UCSD-AML1 (cell line): ENCODE data around the gene PAM.
A peak's percentile ranks its signal among the peaks of the same experiment; 100 is the strongest.

ENCODE experiments used
- DNase-seq: peaks from one replicate; lab custom pipeline; 2025; ENCODE audit not compliant: unreplicated experiment; lab: John Stamatoyannopoulos, UW

Gene PAM

DNA sequence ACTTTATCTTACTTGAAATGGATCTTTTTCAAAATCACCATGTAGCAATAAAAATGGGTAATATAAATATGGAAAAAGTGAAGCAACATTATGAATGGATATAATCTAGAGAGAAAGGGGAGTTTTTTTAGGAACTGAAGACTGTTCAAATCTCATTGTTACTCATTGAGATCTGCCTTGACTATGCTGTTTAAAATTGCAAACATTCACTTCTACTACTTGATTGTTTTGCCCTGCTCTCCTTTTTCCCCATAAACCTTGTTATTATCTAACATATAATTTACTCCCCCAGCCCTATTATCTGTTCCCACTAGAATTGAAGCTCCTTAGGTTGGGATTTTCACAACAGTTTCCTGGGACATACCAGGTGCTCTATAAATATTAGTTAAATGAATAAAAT is 22.0 kb downstream of the PAM start:
- DNase-seq, result no peak

DNA sequence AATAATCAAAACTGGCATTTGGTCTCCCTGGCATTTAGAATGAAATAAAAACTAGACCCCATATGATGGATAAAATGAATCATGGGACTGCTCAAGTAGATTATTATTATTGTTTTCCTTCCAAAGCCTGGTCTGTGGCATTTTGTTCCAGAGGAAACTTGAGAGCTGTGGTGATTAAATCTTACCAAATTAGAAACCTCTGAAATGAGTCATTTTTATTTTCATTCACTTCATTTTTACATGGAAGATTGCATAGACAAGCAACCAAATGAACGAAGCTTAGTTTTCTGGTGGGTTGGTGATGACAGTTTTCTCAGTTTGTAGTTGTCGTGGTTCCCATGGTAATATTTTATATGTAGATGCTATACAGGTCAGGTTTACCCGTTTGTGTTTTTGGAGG is 23.4 kb downstream of the PAM start:
- DNase-seq, result no peak

DNA sequence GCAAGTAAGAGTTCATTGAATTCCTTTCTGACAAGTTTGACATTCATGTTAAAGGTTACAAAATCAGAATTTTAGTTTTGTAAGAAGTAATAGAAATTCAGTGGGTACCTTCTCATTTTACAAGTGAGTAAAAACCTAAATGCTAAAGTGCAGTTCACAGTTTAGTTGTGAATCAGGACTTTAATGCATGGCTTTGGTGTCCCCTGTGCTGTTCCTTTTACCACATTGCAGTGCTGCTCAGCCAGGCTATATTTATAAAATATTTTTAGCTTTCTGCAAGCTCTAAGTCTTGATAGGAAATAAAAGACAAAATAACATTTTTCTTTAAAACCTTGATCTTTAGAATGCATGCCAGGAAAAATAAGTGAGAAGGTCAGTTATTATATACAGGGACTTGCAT is 26.3 kb downstream of the PAM start:
- no peak for DNase-seq

DNA sequence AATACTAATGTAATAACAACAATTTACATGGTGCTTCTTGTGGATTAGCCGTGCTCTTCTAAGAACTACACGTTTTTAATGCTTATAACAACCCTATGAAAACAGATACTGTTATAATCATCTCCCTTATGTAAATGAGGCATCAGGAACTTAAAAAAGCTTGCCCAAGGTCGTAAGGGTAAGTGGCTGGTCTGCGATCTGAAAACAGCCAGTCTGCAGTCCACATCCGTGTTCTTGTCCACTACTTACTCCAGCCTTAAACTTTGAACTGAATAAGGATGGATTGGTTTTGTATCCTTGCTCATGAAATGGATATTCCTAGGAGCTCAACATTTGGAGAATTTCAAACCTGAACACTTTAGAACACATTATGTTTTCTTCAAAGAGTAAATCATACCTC is 26.7 kb downstream of the PAM start:
- DNase-seq, result no peak

DNA sequence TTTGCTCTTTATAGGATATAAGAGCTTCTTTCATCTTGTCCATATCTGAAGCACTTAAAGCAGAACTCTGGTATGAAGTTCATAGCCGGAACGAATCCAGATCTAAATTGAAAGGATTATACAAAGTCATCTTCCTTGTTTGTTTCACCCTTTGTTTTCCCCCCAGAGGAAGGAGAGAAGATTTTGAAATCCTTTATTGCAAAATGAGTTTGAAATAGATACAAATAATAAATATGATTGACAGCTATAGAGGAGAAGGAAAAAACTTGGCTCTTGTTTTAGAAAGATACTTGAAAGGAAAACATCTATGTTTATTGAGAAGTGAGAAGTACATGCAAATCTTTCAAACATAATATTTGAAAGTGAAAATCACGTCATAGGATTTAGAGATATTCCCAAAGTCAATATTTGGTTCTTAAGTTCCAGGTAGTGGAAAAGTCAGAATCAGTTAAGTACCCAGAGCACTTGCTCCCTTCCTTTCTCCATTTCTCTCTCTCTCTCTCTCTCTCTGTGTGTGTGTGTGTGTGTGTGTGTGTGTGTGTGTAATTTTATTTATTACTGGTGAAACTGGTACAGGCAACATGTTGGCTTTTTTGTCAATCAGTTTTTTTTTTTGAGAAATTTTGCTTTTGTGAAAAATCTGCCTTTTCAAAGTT is 27.2 kb downstream of the PAM start:
- DNase-seq, result no peak

DNA sequence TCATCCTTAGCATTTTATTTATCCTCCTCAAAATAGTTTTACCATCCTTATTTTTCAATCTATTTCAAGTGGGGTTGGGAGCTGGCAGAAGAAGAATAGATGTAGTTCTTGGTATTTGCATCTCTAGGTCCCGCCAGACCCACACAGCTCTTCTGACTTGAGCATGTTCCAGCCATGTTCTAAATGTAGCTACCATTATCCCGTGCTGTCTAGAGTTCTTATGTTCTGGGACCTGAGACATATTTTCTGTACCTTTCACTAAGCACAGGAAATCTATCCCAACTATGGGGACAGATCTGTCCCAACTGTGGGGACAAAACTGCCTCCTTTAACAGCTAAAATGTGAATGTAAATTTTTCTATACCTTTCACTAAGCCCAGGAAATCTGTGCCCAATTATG is 32.0 kb downstream of the PAM start:
- no peak for DNase-seq

DNA sequence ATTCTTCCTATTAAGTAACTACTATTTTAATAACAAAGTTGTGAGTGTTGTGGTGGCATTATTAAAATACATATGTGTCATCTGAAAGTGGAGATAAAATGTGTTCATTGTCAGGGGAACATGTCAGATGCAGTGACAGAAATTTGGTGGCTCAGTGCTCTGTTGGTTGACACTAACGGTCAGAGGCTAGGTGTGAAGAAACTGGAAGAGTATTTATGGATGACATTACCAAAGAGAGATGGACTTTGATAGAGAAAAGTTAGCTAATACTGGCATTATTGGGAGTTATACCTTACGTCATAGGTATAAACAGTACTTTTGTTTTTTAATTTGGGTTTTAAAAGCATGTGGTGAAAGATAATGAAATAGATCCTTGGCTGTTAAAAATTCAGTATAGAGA is 33.7 kb downstream of the PAM start:
- no peak for DNase-seq

DNA sequence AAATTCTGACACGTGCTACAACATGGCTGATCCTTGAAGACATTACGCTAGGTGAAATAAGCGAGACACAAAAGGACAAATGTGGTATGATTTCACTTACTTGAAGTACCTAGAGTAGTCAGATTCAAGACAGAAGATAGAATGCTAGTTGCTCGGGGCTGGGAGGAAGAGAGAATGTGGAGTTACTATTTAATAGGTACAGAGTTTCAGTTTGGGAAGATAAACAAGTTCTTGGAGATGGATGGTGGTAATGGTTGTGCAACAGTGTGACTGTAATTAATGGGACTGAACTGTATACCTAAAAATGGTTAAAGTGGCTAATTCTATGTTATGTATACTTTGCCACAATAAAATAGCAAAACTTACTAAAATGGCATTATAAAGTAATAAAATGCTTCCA is 34.4 kb downstream of the PAM start:
- no peak for DNase-seq

DNA sequence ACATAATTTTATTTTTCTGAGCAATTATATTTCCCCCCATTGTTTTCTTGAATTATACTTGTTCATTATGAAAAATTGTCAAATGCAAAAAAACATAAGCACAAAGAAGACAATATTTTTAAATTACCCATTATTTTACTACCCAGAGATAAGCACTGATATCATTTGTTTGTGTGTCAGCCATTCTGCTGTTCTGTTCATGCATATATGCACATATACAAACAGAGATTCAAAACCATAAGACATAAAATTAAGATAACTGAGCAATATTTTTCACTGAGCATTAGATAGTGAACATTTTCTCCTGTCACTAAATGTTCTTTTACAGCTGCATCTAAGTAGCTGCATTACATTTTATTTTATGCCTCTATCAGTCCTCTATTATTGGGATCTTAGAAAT is 35.6 kb downstream of the PAM start:
- DNase-seq, result no peak

DNA sequence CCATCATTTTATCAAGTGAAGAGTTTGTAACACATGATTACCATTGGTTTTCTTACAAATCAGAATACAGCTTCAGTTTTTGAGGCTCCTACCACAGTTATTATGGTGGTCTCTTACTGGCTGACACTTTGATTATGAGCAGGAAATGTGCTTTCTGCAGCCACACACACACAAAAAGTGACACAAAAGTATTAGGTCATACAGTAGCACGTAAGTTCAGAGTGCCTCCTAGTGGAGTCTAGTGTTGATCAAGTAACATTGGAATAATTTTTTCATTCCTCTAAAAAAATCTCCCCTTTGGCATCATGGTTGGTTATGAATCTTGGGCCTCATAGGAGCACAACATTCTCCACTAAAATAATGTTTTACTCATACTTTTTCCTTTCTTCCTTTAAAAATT is 37.6 kb downstream of the PAM start:
- DNase-seq, result no peak

DNA sequence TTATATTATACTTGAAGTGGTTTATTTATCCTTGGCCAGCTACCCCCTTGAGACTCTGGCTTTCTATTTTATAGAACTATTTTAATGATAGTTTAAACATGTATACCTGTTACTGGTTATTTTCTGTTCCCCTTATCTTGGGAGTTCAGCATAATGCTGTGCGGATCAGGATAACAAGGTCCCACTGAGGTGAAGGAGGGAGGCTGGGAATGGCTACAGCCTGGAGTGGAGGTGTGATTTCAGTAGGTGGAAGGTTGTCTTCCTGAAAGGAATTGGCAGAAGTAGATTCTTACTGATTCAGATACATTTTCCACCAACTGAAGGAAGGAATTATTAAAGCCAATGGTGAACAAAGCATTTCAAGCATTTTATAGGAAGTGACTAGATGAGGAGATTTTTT is 38.9 kb downstream of the PAM start:
- DNase-seq, result no peak

DNA sequence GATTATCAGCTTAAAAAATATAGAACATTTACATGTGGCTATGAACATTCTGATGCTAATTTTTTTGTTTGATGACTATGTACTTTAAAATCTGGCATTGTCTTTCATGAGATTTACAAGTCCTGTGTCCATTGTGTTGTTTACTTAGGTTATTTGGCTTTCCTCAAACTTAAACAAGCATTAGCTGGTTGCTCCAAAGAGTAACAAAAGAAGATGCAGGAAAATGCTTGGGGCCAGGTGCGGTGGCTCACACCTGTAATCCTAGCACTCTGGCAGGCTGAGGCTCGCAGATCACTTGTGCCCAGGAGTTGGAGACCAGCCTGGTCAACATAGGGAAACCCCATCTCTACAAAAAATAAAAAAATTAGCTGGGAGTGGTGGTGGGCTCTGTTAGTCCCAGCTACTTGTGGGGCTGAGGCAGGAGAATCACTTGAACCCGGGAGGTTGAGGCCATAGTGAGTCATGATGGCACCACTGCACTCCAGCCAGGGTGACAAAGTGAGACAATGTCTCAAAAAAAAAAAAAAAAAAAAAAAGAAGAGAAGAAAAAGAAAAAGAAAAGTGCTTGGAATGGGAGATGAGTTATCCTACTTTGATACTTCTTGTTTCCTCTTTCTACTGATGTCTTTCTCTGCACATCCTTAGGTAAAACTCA is 39.7 kb downstream of the PAM start:
- no peak for DNase-seq

DNA sequence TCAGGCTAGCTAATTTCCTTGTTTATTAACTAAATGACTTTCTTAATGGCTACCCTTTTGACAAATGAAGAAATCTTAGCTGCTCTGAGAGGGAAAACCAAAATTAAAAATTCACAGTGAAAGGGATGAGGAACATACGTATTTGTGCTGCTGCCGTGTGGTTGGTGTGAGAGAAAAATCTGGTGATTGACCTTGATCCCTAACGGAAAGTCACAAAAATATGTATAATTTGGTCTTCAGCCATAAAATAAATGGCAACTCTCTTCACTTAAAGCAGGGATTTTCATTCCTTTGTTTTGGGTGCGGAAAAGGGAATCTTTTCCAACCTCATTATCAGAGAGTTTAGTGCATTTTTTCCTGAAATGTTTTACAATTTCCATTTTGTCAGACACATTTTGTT is 40.4 kb downstream of the PAM start:
- DNase-seq, result no peak

DNA sequence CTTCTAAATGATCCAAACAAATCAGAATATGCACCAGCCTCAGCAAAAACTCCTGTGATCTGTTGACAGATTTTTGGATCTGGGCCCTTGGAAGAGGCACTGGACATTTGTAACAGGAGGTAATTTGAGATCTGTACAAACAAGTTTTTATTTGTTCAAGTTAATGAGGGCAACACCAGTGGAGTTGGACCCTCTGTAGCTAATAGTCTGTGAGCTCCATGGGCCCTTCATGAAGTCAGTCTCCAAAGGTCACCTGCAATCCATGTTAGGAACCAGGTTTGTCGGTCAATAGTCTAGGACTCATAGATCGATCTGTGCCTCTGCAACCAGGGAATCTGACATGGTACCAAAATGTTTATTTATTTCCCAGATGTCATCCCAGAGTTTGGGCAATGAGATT is 40.9 kb downstream of the PAM start:
- DNase-seq, result no peak

DNA sequence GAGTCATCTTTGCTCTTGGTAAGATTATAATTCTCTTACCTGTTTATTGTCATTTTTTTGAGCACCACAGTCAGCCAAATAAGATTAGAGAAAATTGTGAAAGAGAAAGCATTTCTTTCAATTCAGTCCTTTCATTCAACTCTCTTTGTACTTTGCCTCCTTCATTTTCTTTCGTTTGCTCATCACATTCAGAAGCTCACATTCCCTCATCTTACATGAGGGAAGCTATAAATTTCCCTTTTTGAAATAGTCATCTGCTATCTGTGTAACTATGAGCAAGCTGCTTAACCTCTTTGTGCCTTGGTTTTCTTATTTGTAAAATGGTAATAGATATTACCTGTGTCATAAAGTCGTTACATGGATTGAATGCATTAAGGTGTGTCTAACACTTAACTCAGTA is 41.4 kb downstream of the PAM start:
- no peak for DNase-seq

DNA sequence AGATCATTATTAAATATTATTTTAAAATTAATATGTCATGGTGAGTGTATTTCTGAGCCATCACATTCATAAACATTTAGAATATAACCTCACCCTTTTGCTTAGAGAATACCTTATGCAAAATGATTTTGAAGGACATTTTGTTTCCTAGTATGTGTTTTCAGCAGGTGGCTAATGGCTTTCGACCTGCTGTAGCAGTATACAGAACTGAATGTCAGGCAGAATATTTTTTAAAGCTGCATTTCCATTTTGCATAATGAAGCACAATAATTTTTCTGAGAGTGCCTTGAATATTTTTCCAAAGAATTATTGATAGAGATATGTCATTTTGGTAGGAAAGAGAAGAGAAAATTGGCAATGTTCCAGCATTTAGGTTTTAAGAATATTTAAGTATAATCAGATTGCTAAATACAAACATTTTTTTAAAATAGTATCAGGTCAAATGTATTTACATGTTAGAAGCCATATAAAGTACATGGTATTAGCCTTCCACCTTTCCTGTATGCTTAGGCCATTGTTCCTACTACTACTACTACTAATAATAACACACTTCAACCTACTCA is 42.3 kb downstream of the PAM start:
- DNase-seq, result no peak

DNA sequence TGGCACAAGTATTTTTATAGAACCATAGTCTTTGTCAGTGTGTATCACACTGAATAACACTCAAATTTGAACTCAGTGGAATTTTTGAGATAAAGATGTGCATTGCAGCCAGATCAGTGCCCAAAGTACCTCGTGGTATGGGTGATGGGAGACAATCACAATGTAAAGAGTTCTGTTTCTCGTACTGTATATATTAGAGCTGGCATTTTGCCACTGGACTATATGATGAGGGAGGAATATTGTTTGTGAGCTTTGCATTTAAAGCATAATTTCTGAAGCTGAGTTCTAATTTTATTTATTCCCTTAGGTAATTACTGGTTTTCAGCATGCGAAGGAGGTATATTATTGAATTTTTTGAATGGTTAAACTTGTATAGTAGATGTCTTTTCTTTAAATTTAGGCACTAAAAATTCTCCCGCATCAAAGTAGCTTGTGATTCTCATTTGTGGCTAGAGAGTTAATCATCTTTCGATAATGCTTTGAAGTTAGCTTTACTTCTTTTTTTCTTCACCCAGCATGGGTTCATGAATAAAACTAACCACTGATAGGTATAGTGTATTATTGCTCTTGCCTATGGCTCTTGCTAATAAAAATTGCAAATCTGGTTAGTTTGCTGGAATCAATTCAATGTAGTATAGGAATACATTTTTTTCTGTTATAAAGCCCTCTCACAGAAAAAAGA is 43.1 kb downstream of the PAM start:
- DNase-seq, result no peak

DNA sequence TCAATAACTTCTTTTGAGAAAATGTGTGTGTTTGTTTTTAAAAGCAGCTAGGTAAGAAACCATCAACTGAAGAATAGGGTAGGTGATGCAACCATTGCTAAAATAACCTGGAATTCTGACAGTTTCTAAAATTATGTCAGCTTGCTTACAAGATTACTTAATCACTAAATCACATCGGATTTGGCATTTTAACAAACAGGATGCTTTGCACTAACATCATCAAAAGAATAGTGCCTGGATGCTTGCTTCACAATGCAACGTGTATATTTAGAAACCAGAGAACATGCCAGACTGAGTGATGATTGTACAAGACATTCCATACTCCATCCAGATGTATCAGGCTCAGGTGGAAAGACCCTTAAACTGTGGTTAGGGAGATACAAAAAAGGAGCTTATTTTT is 43.9 kb downstream of the PAM start:
- no peak for DNase-seq

DNA sequence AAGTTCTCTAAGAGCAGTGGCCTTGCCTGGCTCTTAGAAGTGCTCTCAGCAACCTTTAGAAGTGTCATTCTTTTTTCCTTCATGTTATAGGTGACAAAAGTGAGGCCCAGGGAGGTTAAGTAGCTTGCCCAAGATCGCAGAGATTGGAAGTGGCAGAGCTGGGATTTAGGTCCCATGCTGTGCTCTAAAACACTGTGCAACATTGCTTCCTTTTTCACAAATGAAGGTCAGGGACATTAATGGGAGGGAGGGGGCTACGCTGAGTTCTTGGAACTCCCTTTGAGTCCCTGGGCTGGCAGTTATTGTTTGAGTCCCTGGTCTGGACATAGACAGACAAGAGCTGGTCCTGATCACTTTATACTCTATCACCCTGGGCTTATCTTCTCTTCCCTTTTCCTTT is 45.3 kb downstream of the PAM start:
- DNase-seq, result peak; percentile 8

DNA sequence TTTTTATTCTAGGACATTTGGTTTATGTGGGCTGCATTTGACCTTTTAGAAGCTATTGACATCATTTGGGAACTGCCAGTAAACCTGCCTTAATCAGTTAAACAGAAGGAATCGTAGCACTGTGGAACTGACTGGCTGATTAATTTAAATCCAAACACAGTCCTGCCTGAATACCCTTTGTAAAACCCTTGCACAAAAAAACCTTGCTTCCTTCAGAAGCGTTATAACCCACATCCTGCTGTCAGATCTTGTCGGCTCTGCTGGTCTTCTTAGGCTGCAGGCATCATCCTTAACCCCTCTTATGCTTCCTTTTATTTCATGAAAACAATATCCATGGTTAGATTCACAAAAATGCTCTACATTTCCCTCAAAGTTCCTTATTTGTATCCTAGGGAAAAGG is 46.3 kb downstream of the PAM start:
- peak; percentile 17 for DNase-seq

DNA sequence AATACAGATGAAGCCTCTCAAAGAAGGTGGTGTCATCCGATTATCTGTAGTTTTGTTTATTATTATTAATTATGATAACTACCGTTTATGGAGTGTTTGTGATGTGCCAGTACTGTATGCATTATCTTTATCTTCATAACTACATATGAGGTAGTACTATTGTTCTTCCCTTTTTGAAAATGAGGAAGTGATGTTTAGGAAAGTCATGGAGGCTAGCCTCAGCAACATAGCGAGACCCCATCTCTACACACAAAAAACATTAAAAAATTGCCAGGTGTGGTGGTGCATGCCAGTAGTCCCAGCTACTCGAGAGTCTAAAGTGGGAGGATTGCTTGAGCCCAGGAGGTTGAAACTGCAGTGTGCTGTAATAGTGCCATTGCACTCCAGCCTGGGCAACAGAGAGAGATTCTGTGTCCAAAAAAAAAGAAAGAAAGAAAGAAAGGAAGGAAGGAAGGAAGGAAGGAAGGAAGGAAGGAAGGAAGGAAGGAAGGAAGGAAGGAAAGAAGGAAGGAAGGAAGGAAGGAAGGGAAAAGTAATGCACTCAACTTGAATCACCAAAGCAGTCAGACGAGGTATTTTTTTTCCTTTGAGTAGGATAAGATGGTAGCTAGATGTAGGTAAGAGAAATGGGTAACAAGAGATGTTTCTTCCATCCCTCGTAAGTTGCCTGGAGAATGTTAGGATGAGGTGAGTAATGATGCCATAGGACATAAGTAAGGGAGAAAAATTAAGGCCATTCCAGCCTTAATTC is 47.8 kb downstream of the PAM start:
- peak; percentile 8 for DNase-seq
